GM12878 (cell line): ENCODE measurements around the gene SESN3.

ENCODE experiments used
- DPF2 ChIP-seq: fragments of 450-650 bp; IDR thresholded peaks from 2 replicates; pipeline ENCODE4 v1.6.1; 2017; ENCODE audit warnings: mild to moderate bottlenecking
- EZH2 ChIP-seq: IDR thresholded peaks from 2 replicates; pipeline ENCODE4 v1.6.1; 2012; ENCODE audit warnings: low read depth, mild to moderate bottlenecking, control low read depth, inconsistent platforms, low read length, borderline replicate concordance; ENCODE audit not compliant: control insufficient read depth
- JUND ChIP-seq: IDR thresholded peaks from 2 replicates; pipeline ENCODE4 v1.6.1; 2012; ENCODE audit warnings: low read depth, mild to moderate bottlenecking, low read length, improper control_type of control experiment, moderate library complexity
- POLR2A ChIP-seq: IDR thresholded peaks from 2 replicates; pipeline ENCODE4 v1.6.1; 2011; ENCODE audit warnings: low read depth, mild to moderate bottlenecking, low read length
- TF ChIP-seq, protein P1 (sequence below), 3 experiments: IDR thresholded peaks in 2 of 3; conservative IDR thresholded peaks in 1 of 3; 2 replicates each; pipeline ENCODE4 v1.5.1; 2011; ENCODE audit warnings: low read depth in 3 of 3, low read length in 3 of 3, mild to moderate bottlenecking in 3 of 3, control low read depth in 2 of 3, moderate library complexity in 2 of 3, inconsistent platforms in 1 of 3, mixed read lengths in 1 of 3; ENCODE audit not compliant: control insufficient read depth in 2 of 3, insufficient read depth in 1 of 3; ENCODE audit errors: extremely low read depth in 1 of 3

DNA sequence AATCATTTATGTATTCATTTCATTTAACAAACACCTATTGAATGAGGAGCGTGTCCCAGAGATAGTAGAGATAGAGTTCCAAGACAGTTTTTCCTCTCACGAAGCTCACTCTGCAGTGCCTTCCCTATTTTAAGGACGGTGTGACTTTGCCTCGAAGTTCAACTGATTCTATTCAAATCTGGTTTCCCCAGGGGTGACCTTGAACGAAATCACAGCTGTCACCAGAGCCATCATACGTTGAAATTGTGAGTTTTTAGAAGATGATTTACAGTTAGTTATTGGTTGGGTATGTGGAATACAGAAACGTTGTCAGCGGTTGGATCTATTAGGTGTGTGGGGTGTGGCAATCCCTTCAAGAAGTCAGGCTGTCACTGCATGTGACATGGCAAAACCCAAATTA lies 33.9 kb upstream of the SESN3 start:
- no peak for TF ChIP-seq JUND
- no peak for TF ChIP-seq POLR2A
- TF ChIP-seq, protein P1, sequence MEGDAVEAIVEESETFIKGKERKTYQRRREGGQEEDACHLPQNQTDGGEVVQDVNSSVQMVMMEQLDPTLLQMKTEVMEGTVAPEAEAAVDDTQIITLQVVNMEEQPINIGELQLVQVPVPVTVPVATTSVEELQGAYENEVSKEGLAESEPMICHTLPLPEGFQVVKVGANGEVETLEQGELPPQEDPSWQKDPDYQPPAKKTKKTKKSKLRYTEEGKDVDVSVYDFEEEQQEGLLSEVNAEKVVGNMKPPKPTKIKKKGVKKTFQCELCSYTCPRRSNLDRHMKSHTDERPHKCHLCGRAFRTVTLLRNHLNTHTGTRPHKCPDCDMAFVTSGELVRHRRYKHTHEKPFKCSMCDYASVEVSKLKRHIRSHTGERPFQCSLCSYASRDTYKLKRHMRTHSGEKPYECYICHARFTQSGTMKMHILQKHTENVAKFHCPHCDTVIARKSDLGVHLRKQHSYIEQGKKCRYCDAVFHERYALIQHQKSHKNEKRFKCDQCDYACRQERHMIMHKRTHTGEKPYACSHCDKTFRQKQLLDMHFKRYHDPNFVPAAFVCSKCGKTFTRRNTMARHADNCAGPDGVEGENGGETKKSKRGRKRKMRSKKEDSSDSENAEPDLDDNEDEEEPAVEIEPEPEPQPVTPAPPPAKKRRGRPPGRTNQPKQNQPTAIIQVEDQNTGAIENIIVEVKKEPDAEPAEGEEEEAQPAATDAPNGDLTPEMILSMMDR (IDR thresholded peaks at IDR 0.05 in 2 of 3, conservative IDR thresholded peaks at IDR 0.05 in 1 of 3; ENCODE audit: control insufficient read depth in 2 of 3, extremely low read depth in 1 of 3, insufficient read depth in 1 of 3, low read depth in 3 of 3, low read length in 3 of 3) = no peak
- no peak for TF ChIP-seq DPF2
- no peak for TF ChIP-seq EZH2
